Measurements from ENCODE around the gene SDR42E2.

DNA sequence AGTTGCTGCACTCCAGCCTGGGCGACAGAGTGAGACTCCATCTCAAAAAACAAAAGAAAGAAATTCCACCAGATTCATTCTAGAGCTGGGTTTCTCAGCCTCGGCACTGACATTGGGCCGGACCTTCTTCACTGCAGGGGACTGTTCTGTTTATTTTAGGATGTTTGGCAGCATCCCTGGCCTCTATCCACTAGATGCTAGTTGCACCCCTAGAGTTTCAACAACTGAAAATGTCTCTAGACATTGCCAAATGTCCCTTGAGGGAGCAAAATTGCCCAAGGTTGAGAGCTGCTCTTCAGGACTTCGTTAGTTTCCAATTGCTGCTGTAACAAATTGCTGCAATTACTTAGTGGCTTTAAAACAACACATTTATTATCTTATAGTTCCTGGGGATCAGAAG, 50.9 kb downstream of the SDR42E2 start:
- TF ChIP-seq, protein P1, sequence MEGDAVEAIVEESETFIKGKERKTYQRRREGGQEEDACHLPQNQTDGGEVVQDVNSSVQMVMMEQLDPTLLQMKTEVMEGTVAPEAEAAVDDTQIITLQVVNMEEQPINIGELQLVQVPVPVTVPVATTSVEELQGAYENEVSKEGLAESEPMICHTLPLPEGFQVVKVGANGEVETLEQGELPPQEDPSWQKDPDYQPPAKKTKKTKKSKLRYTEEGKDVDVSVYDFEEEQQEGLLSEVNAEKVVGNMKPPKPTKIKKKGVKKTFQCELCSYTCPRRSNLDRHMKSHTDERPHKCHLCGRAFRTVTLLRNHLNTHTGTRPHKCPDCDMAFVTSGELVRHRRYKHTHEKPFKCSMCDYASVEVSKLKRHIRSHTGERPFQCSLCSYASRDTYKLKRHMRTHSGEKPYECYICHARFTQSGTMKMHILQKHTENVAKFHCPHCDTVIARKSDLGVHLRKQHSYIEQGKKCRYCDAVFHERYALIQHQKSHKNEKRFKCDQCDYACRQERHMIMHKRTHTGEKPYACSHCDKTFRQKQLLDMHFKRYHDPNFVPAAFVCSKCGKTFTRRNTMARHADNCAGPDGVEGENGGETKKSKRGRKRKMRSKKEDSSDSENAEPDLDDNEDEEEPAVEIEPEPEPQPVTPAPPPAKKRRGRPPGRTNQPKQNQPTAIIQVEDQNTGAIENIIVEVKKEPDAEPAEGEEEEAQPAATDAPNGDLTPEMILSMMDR (IDR thresholded peaks at IDR 0.05; ENCODE audit: borderline replicate concordance, extremely low read depth, low read length, poor library complexity, severe bottlenecking), result no peak
- no peak for TF ChIP-seq EZH2 (IDR thresholded peaks at IDR 0.05; ENCODE audit: borderline replicate concordance, low read depth, low read length, severe bottlenecking)
